GM12878 (cell line): ENCODE measurements around the gene MDC1. TPM values are rescaled to one million over a fixed set of nuclear protein-coding genes. Genes with fewer than 3 reads are reported as not detected.

ENCODE experiments used
- ATF7 ChIP-seq: fragments of 450-650 bp; IDR thresholded peaks from 2 replicates; pipeline ENCODE4 v1.6.1; 2016; ENCODE audit warnings: low read depth, mild to moderate bottlenecking
- CBX5 ChIP-seq: sonication (generic); IDR thresholded peaks from 2 replicates; pipeline ENCODE4 v1.6.1; 2016; ENCODE audit warnings: low read depth, moderate library complexity, mild to moderate bottlenecking, inconsistent platforms
- HDGF ChIP-seq: fragments of 450-650 bp; IDR thresholded peaks from 2 replicates; pipeline ENCODE4 v1.6.1; 2016; ENCODE audit warnings: antibody characterized with exemption
- IKZF1 ChIP-seq: fragments of 450-650 bp; conservative IDR thresholded peaks from 2 replicates; pipeline ENCODE4 v1.6.1; 2017; ENCODE audit warnings: antibody characterized with exemption, mild to moderate bottlenecking
- LARP7 ChIP-seq: fragments of 450-650 bp; IDR thresholded peaks from 2 replicates; pipeline ENCODE4 v1.6.1; 2017; ENCODE audit warnings: mild to moderate bottlenecking
- STAT3 ChIP-seq: IDR thresholded peaks from 2 replicates; pipeline ENCODE4 v1.6.1; 2011; ENCODE audit warnings: low read depth, low read length, improper control_type of control experiment
- TBL1XR1 ChIP-seq: IDR thresholded peaks from 2 replicates; pipeline ENCODE4 v1.6.1; 2012; ENCODE audit warnings: low read depth, low read length, improper control_type of control experiment
- YY1 ChIP-seq: IDR thresholded peaks from 2 replicates; pipeline ENCODE4 v1.6.1; 2011; ENCODE audit warnings: low read depth, mild to moderate bottlenecking, low read length
- ZBTB33 ChIP-seq: fragments of 450-650 bp; IDR thresholded peaks from 2 replicates; pipeline ENCODE4 v1.6.1; 2017; ENCODE audit warnings: mild to moderate bottlenecking
- ZNF687 ChIP-seq: fragments of 450-650 bp; IDR thresholded peaks from 2 replicates; pipeline ENCODE4 v1.6.1; 2017; ENCODE audit warnings: mild to moderate bottlenecking, moderate library complexity
- polyA plus RNA-seq, 11 experiments: library from polyadenylated mRNA; depleted of rRNA in 4 of 11; unstranded in 6 of 11; stranded (reverse) in 5 of 11; fragments of >200 nt; fragmentation: Nextera tagmentation in 4 of 11; fragmentation: Illumina TruSeq in 1 of 11; extraction: Ambion mirVana in 4 of 11; extraction: Trizol in 1 of 11; gene quantifications; 1 replicate in 1 of 11; 2 replicates in 10 of 11; pipeline versions ENCODE4 v1.2.1 to v1.2.3, GENCODE V29; 2011 to 2016; ENCODE audit warnings: inconsistent platforms in 2 of 11, missing spikeins in 2 of 11, low read depth in 1 of 11
- total RNA-seq, 4 experiments: library from RNA; depleted of rRNA in 3 of 4; stranded (reverse); fragments of >200 nt in 3 of 4; fragmentation: Illumina TruSeq in 1 of 4; extraction: Trizol in 1 of 4; gene quantifications; 2 replicates each; pipeline versions ENCODE4 v1.2.1 to v1.2.3, GENCODE V29; 2013 to 2021
- TF ChIP-seq, protein P1 (sequence below): fragments of 450-650 bp; IDR thresholded peaks from 2 replicates; pipeline ENCODE4 v1.6.1; 2017; ENCODE audit warnings: mild to moderate bottlenecking, moderate library complexity
- TF ChIP-seq, protein P2 (sequence below): fragments of 450-650 bp; IDR thresholded peaks from 2 replicates; pipeline ENCODE4 v1.6.1; 2016; ENCODE audit warnings: mild to moderate bottlenecking
- TF ChIP-seq, protein P3 (sequence below): fragments of 450-650 bp; conservative IDR thresholded peaks from 2 replicates; pipeline ENCODE4 v1.6.1; 2017; ENCODE audit warnings: mild to moderate bottlenecking, moderate library complexity
- TF ChIP-seq, protein P4 (sequence below): IDR thresholded peaks from 2 replicates; pipeline ENCODE4 v1.6.1; 2012; ENCODE audit warnings: low read depth, low read length, improper control_type of control experiment

Gene MDC1
- total and polyA plus RNA-seq, 10 of the 15 experiments (the other 5 are each of a cell fraction or from before 2014, with no cell fraction given) = 5.1 to 62.5 (median 22.4) TPM

DNA sequence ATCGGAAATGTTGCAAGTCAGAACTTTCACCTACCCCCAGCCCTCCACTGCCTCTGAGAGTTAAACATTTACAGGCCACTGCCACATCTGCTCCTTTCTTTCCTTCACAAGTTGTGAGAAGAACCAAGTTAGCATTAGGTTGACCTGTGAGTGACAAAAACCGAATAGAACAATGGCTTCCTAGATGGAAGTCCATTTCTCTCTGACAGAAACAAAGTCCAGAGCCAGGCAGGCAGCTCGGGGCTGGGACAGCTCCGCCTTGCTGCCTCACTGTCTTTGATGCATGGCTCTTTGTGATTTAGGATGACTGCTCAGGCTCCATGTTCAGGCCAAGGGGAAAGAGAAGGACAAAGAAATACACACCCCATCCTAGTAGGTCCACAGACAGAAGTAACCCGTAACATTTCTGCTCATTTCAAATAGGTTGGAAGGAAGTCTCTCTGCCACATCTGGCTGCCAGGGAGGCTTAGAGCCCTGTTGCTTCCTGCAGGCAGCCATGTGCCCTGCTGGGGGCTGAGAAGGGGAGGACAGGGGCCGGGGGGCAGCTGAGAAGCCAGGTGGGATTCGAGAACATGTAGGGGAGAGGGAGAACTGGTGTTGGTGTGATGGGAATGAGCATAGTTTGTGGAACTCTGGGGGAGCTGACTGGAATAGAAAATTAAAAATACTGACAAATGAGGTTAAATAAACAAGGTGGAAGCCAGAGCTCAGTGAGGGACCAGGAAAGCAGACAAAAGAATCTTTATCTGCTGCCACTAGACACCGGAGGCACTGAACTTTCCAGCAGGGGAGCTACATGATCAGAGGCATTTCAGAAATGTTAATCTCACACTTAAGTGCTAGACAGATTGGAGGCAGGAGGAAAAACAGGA lies 46.8 kb upstream of the MDC1 start (continued):
- TF ChIP-seq, protein P1, sequence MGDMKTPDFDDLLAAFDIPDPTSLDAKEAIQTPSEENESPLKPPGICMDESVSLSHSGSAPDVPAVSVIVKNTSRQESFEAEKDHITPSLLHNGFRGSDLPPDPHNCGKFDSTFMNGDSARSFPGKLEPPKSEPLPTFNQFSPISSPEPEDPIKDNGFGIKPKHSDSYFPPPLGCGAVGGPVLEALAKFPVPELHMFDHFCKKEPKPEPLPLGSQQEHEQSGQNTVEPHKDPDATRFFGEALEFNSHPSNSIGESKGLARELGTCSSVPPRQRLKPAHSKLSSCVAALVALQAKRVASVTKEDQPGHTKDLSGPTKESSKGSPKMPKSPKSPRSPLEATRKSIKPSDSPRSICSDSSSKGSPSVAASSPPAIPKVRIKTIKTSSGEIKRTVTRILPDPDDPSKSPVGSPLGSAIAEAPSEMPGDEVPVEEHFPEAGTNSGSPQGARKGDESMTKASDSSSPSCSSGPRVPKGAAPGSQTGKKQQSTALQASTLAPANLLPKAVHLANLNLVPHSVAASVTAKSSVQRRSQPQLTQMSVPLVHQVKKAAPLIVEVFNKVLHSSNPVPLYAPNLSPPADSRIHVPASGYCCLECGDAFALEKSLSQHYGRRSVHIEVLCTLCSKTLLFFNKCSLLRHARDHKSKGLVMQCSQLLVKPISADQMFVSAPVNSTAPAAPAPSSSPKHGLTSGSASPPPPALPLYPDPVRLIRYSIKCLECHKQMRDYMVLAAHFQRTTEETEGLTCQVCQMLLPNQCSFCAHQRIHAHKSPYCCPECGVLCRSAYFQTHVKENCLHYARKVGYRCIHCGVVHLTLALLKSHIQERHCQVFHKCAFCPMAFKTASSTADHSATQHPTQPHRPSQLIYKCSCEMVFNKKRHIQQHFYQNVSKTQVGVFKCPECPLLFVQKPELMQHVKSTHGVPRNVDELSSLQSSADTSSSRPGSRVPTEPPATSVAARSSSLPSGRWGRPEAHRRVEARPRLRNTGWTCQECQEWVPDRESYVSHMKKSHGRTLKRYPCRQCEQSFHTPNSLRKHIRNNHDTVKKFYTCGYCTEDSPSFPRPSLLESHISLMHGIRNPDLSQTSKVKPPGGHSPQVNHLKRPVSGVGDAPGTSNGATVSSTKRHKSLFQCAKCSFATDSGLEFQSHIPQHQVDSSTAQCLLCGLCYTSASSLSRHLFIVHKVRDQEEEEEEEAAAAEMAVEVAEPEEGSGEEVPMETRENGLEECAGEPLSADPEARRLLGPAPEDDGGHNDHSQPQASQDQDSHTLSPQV = peak; percentile 76; the same call in 1 of the 2 replicates
- TF ChIP-seq HDGF = peak; percentile 43; the same call in 1 of the 2 replicates
- TF ChIP-seq, protein P2, sequence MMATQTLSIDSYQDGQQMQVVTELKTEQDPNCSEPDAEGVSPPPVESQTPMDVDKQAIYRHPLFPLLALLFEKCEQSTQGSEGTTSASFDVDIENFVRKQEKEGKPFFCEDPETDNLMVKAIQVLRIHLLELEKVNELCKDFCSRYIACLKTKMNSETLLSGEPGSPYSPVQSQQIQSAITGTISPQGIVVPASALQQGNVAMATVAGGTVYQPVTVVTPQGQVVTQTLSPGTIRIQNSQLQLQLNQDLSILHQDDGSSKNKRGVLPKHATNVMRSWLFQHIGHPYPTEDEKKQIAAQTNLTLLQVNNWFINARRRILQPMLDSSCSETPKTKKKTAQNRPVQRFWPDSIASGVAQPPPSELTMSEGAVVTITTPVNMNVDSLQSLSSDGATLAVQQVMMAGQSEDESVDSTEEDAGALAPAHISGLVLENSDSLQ = peak; percentile 49
- peak; percentile 69; the same call in 1 of the 2 replicates for TF ChIP-seq ATF7
- peak; percentile 81 for TF ChIP-seq IKZF1
- TF ChIP-seq, protein P3, sequence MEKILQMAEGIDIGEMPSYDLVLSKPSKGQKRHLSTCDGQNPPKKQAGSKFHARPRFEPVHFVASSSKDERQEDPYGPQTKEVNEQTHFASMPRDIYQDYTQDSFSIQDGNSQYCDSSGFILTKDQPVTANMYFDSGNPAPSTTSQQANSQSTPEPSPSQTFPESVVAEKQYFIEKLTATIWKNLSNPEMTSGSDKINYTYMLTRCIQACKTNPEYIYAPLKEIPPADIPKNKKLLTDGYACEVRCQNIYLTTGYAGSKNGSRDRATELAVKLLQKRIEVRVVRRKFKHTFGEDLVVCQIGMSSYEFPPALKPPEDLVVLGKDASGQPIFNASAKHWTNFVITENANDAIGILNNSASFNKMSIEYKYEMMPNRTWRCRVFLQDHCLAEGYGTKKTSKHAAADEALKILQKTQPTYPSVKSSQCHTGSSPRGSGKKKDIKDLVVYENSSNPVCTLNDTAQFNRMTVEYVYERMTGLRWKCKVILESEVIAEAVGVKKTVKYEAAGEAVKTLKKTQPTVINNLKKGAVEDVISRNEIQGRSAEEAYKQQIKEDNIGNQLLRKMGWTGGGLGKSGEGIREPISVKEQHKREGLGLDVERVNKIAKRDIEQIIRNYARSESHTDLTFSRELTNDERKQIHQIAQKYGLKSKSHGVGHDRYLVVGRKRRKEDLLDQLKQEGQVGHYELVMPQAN = no peak
- 0 out of 2 replicates have a peak, but pooled peaks have one; percentile 37 for TF ChIP-seq YY1
- no peak for TF ChIP-seq TBL1XR1
- no peak for TF ChIP-seq STAT3
- peak; percentile 90 for TF ChIP-seq ZNF687
- no peak for TF ChIP-seq LARP7
- no peak for TF ChIP-seq ZBTB33
- TF ChIP-seq, protein P4, sequence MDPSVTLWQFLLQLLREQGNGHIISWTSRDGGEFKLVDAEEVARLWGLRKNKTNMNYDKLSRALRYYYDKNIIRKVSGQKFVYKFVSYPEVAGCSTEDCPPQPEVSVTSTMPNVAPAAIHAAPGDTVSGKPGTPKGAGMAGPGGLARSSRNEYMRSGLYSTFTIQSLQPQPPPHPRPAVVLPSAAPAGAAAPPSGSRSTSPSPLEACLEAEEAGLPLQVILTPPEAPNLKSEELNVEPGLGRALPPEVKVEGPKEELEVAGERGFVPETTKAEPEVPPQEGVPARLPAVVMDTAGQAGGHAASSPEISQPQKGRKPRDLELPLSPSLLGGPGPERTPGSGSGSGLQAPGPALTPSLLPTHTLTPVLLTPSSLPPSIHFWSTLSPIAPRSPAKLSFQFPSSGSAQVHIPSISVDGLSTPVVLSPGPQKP = no peak
- no peak for TF ChIP-seq CBX5
